GM12892 (cell line): Measurements from ENCODE around the gene NINL.

ENCODE experiments used
- POLR2A ChIP-seq: IDR thresholded peaks from 2 replicates; pipeline ENCODE4 v1.6.1; 2011; ENCODE audit warnings: low read depth, low read length, control low read depth
- POLR2AphosphoS5 ChIP-seq: IDR thresholded peaks from 2 replicates; pipeline ENCODE4 v1.6.1; 2011; ENCODE audit warnings: low read depth, low read length, control low read depth

DNA sequence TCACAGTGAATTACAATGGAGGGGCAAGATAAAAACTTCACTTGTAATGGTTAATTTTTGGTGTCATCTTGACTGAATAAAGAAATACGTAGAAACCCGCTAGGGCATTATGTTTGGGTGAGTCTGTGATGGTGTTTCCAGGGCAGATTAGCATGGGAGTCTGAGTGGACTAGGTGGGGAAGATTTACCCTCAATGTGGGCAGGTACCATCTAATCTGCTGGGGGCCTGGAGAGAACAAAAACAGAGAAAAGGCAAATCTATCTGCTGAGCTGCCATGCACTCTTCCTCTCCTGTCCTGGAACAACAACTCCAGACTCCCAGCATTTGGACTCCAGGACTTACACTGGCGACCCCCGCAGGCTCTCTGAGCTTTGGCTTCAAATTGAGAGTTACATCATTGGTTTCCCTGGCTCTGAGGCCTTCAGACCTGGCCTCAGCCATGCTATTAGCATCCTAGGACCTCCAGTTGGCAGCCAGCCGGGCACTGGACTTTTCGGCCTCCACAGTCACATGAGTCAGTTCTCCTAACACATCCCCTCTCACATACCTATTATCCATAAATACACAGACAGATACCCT lies 19.7 kb downstream of the NINL start:
- TF ChIP-seq POLR2AphosphoS5 (no peak), POLR2A (no peak)
